T-helper 1 cell treated with Interleukin-12 subunit alpha and Interleukin-12 subunit beta and Interleukin-4 antibody, amounts not matched to agents 30 μg/mL and 1 μg/mL, for 36 hours (primary cell): Measurements from ENCODE around the gene ASTL.

Experiments used
- H3K27ac Mint-ChIP-seq: one replicate; pipeline ENCODE4 v1.8.0; 2021; ENCODE audit warnings: mild to moderate bottlenecking, mixed read lengths
- H3K27me3 Mint-ChIP-seq: one replicate; pipeline ENCODE4 v1.8.0; 2021; ENCODE audit warnings: low read depth, mixed read lengths
- H3K36me3 Mint-ChIP-seq: one replicate; pipeline ENCODE4 v1.8.0; 2021; ENCODE audit warnings: low read depth, mixed read lengths
- H3K4me1 Mint-ChIP-seq: one replicate; pipeline ENCODE4 v1.8.0; 2021; ENCODE audit warnings: low read depth, mixed read lengths
- H3K4me3 Mint-ChIP-seq: one replicate; pipeline ENCODE4 v1.8.0; 2021; ENCODE audit warnings: mild to moderate bottlenecking, moderate library complexity, mixed read lengths
- H3K9me3 Mint-ChIP-seq: one replicate; pipeline ENCODE4 v1.8.0; 2021; ENCODE audit warnings: mixed read lengths

ASTL gene

DNA sequence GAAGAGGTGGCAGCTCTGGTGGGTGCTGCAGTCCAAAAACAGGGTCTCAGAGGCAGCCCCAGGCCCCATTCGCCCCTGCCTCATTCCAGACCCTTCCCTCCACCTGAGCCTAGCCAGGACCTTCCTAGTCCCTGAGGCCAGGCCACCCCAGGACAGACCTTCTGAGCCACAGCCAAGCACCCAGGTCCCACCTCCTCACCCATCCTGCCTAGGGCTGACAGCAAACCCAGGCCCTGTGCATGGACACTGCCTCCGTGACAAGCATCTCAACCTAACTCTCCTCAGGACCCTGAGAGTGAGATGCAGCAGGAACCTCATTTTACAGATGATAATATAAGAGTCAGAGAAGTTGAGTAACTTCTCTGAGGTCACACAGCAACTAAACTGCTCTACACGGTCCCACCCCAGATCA, 37.4 kb downstream of the ASTL start:
- H3K27ac Mint-ChIP-seq, result no peak overlapping the region
- H3K27me3 Mint-ChIP-seq, result no peaks in the 10 kb centered on the region
- H3K9me3 Mint-ChIP-seq, result peaks cover 12% of the 10 kb centered on the region
- no peaks in the 10 kb centered on the region for H3K4me1 Mint-ChIP-seq
- H3K4me3 Mint-ChIP-seq, result no peak overlapping the region
- H3K36me3 Mint-ChIP-seq, result no peaks in the 10 kb centered on the region

DNA sequence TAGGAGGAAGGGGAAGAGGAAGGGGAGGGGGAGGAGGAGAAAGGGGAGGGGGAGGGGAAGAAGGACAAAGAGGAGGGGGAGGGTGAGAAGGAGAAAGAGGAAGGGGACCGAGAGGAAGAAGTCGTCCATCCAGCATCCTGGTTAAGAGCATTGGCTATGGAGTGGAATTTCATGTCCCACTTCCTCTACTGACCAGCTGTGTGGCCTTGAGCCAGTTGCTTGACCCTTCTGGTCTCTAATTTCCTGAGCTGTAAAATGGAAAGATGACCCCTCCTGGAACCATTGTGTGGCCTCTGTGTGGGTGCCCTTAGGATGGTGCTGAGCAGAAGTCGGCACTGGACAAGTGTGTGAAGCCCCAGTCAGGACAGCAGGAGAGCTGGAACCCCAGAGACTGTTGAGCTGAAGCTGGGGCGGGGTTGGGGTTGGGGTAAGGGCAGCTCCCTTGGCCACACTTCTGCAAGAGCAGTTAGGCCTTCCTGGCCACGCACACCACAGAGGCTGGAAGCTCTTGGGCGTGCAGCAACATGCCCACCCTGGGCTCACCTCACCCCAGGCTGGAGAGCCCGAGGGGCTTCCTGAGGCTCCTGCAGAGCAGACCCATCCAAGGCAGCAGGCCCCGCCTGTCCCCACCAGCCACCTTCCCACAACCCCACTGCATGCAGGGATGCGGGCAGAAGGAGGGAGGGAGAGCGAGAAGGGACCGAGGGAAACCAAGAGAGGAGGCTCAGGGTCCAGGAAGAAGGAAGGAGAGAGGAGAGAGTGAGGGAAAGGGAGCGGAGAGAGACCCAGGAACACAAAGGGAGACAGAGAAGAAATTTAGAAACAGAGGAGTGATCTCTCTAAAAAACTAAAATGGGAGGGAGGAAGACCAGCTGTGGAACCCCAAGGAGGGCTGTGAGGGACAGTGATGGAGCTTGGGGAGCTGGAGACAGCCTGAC, 38.2 kb downstream of the ASTL start:
- no peaks in the 10 kb centered on the region for H3K4me1 Mint-ChIP-seq
- peaks cover 4% of the 10 kb centered on the region for H3K9me3 Mint-ChIP-seq
- H3K36me3 Mint-ChIP-seq, result no peaks in the 10 kb centered on the region
- H3K27me3 Mint-ChIP-seq, result no peaks in the 10 kb centered on the region
- no peak overlapping the region for H3K27ac Mint-ChIP-seq
- H3K4me3 Mint-ChIP-seq, result no peak overlapping the region

- Mint-ChIP-seq H3K9me3 (no peaks in the 10 kb centered on the region), H3K27ac (no peak overlapping the region)
These were observed 39.3 kb downstream of the ASTL start for GRCh38 chr2:96098900-96099590.

GRCh38 chr2:96097951-96098823, 40.1 kb downstream of the ASTL start:
- no peaks in the 10 kb centered on the region for H3K36me3 Mint-ChIP-seq
- no peak overlapping the region for H3K27ac Mint-ChIP-seq
- peaks cover 5% of the 10 kb centered on the region for H3K27me3 Mint-ChIP-seq
- H3K4me3 Mint-ChIP-seq, result no peak overlapping the region
- H3K9me3 Mint-ChIP-seq, result no peaks in the 10 kb centered on the region
- H3K4me1 Mint-ChIP-seq, result no peaks in the 10 kb centered on the region

More at GRCh38 chr2:96098900-96099590, 39.3 kb downstream of the ASTL start:
- Mint-ChIP-seq H3K4me3 (no peak overlapping the region), H3K27me3 (peaks cover 5% of the 10 kb centered on the region), H3K36me3 (no peaks in the 10 kb centered on the region), H3K4me1 (no peaks in the 10 kb centered on the region)

- H3K4me1 Mint-ChIP-seq, result no peaks in the 10 kb centered on the region
- no peaks in the 10 kb centered on the region for H3K36me3 Mint-ChIP-seq
- no peaks in the 10 kb centered on the region for H3K9me3 Mint-ChIP-seq
- no peak overlapping the region for H3K4me3 Mint-ChIP-seq
- H3K27ac Mint-ChIP-seq, result no peak overlapping the region
- H3K27me3 Mint-ChIP-seq, result peaks cover 5% of the 10 kb centered on the region
These were observed 40.9 kb downstream of the ASTL start for GRCh38 chr2:96097441-96097840.

DNA sequence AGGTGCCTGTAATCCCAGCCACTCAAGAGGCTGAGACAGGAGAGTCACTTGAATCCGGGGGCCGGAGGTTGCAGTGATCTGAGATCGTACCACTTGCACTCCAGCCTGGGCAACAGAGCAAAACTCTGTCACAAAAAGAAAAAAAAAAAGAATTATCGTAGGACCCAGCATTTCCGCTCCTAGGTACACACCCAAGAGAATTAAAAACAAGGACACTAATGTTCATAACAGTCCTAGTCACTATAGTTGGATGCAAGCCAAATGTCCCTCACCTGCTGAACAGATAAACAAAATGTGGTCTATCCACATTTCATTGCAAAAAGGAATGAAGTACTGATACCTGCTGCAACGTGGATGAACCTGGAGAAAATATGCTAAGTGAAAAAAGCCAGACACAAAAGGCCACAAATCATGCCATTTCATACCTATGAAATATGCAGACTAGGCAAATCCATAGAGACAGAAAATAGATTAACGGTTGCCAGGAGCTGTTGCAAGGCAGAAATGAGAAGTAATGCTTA, 43.1 kb downstream of the ASTL start:
- Mint-ChIP-seq H3K27ac (no peak overlapping the region), H3K9me3 (no peaks in the 10 kb centered on the region), H3K36me3 (no peaks in the 10 kb centered on the region), H3K27me3 (peaks cover 5% of the 10 kb centered on the region), H3K4me1 (peaks cover 2% of the 10 kb centered on the region), H3K4me3 (no peak overlapping the region)

GRCh38 chr2:96093528-96093927, 44.8 kb downstream of the ASTL start:
- Mint-ChIP-seq H3K4me1 (peaks cover 2% of the 10 kb centered on the region), H3K36me3 (no peaks in the 10 kb centered on the region), H3K27me3 (peaks cover 5% of the 10 kb centered on the region), H3K4me3 (no peak overlapping the region), H3K27ac (no peak overlapping the region), H3K9me3 (no peaks in the 10 kb centered on the region)

GRCh38 chr2:96092951-96093350, 45.4 kb downstream of the ASTL start:
- Mint-ChIP-seq H3K4me3 (no peak overlapping the region), H3K4me1 (peaks cover 2% of the 10 kb centered on the region), H3K27me3 (peaks cover 5% of the 10 kb centered on the region), H3K36me3 (no peaks in the 10 kb centered on the region), H3K9me3 (no peaks in the 10 kb centered on the region), H3K27ac (no peak overlapping the region)

- Mint-ChIP-seq H3K36me3 (no peaks in the 10 kb centered on the region), H3K27me3 (peaks cover 5% of the 10 kb centered on the region), H3K27ac (no peak overlapping the region), H3K4me1 (peaks cover 2% of the 10 kb centered on the region), H3K9me3 (no peaks in the 10 kb centered on the region), H3K4me3 (no peak overlapping the region)
These were observed 45.8 kb downstream of the ASTL start for GRCh38 chr2:96092573-96092877.

DNA sequence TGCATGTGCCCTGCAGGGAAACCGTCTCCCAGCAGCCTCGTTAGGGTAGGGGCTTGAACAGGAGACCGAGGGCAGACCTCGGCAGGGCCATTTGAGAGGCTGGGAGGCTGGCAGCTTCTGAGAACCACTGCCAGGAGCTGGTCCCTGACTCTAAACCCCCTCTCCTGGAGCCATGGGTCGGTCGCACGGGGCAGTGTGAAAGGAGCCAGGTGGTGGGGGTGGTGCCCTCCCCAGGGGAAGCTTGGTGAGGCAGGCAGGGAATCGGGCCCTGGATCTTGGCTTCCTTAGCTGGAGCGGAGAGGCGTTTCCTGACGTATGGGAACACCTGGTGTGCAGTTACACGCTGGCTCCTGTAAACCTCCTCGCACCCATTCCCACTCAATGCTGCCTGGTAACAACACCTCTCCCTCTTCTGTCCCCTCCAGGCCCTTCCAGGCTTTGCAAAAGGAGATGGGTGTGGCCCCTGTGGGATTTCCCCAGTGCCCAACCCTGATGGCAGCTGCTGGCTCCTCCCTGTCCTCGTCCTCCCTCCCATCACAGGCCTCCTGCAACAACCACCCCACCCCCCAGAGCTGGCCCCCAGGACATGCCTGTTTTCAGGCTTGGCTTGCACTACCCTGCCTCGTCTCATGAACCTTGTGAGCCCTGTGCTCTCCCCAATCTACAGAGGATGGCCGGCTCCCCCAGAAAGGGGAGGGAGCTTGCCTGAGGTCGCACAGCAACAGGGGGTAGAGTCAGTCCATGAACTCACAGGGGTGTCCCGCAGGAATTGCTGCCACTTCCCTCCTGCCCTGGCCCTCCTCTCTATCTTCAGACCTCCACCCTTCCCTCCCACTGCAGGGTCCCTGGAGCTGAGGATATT, 46.4 kb downstream of the ASTL start:
- Mint-ChIP-seq H3K9me3 (no peaks in the 10 kb centered on the region), H3K27me3 (peaks cover 5% of the 10 kb centered on the region), H3K4me3 (no peak overlapping the region), H3K4me1 (peaks cover 2% of the 10 kb centered on the region), H3K27ac (no peak overlapping the region), H3K36me3 (no peaks in the 10 kb centered on the region)

GRCh38 chr2:96091141-96091710, 47.1 kb downstream of the ASTL start:
- no peaks in the 10 kb centered on the region for H3K36me3 Mint-ChIP-seq
- peaks cover 5% of the 10 kb centered on the region for H3K27me3 Mint-ChIP-seq
- H3K27ac Mint-ChIP-seq, result no peak overlapping the region
- peaks cover 2% of the 10 kb centered on the region for H3K4me1 Mint-ChIP-seq
- H3K4me3 Mint-ChIP-seq, result no peak overlapping the region
- no peaks in the 10 kb centered on the region for H3K9me3 Mint-ChIP-seq

DNA sequence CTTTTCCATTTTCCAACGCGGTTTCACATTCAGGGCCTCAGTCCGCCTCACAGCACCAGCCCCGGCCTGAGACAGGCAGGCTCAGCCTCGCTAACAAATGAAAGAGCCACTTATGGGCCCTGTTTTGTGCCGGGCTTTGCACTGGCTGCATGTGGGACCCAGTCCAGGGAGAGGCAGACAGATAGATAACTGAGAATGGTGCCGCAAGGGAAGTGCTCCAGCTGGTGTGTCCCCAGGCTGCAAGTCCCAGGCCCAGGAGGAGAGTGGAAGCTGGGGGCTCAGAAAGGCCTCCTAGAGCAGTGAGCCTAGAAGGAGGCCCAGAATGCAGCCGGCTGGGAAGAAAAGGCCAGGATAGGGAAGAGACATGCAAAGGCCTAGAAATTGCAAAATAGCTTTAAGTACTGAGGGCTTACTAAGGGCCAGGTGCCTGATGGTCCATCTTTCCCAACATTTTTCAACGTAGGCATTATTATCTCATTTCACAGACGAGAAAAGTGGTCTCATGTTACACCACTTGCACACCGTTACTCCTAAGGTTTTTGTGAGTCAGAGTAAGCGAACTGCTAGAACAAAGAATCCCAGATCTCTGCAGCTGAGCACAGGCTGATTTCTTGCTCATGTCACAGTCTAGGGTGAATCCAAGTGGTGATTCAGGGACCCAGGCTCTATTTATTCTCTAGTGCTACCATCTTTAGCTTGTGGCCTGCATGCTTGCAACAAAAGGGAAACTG, 47.9 kb downstream of the ASTL start:
- no peak overlapping the region for H3K27ac Mint-ChIP-seq
- H3K4me3 Mint-ChIP-seq, result no peak overlapping the region
- H3K4me1 Mint-ChIP-seq, result peaks cover 2% of the 10 kb centered on the region
- H3K36me3 Mint-ChIP-seq, result no peaks in the 10 kb centered on the region
- H3K9me3 Mint-ChIP-seq, result no peaks in the 10 kb centered on the region
- H3K27me3 Mint-ChIP-seq, result peaks cover 5% of the 10 kb centered on the region
